NCI-H1436 treated with DMSO at 0.1 percent for 48 hours (cell line): ENCODE data around the gene LRMDA.

Source experiments
- DNase-seq: peaks from one replicate; lab custom pipeline; 2025; lab: John Stamatoyannopoulos, UW

The LRMDA gene

DNA sequence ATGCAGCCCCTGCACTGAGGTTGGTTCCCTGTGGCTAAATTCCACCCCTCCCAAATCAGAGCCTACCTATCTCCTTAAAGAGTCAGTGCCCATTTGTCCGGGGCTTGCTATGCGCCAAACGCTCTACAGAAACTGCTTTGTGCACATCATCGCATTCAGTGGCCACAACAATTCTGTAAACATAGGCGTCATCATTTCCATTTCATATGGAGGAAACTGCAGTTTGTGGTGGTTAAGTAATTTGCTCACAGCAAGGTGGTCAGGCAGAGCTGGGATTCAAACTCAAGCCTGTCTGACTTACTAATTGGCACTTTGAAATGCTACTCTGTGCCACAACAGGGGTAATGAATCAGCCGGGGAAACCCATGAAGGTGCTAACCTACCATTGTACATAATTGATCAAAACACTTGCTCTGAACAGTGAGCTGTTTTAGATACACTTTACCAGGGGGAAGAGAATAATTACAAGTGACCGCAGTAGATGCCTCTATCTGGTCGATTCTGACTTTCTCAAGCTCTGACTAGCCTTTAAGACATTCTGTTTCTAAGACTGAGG lies 775.5 kb downstream of the LRMDA start:
- no peak for DNase-seq

DNA sequence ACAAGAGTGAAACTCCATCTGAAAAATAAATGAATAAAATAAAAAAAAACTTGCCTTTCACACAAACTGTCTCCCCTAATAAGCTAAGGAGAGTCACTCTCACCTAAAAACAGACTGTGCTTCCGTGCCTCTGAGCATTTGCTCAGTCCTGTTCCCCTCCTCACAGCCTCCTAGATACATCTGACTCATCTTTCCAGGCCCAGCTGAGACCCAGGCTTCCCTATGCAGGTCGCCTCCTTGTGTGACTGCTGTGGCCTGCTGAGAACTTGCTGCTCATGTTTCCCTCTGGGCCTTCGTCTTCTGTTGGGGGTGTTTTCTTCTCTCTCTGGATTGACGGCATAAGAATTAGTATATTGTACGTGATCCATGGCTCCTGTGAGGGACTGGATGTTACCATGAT lies 777.7 kb downstream of the LRMDA start:
- DNase-seq, result no peak

DNA sequence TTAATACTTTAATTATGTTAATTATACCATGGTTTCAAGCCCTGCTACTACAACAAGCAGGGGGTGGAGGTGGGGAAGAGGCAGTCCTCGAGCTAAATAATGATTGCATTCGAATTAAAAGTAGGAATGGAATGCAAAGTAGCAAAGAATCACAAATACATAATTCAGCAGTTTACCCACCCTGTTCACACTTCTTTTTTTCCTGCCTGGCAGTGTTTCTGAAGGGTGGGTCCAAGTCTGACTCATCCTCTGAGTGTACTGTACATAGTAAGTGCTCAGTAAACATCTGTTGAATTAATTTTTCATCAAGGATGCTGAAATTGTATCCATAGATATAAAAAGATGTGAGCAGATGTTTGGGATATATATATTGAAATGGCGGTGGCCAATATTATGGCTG lies 778.8 kb downstream of the LRMDA start:
- DNase-seq, result no peak

DNA sequence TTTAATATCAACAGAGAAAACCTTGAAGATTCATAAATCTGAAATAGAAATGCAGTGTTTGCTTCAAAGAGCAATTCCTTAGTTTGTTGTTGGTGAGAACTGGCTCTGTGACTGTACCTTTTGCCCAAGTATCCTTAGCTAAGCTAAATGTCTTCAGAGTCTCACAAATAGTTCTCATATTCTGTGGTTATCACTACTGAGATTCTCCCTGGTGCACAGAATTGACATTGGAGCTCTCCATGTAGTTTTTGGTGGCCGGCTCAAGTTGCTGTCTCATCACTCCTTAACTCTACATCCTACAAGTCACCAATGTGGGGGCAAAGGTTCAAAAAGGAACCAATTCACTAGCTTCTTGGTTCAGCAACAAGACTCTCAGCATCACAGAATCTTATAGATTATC lies 780.3 kb downstream of the LRMDA start:
- DNase-seq, result no peak

DNA sequence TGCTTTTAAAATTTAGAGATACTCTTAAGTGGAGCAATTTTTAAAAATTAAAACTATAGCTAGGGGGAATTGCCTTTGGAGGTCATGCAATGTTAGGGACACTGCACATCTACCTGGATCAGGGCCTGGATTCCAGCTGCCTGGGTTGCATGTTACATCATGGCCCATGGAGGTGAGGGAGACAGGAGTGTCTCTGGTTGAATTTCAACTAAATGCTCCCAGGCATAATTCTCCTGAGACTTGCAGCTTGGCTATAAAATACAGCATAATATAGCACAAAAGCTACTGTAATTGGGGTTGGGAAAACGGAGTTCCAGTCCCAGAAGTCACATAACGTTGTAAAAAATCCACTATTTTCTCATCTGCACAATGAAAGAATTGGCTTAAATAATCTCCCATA lies 782.5 kb downstream of the LRMDA start:
- DNase-seq, result no peak

DNA sequence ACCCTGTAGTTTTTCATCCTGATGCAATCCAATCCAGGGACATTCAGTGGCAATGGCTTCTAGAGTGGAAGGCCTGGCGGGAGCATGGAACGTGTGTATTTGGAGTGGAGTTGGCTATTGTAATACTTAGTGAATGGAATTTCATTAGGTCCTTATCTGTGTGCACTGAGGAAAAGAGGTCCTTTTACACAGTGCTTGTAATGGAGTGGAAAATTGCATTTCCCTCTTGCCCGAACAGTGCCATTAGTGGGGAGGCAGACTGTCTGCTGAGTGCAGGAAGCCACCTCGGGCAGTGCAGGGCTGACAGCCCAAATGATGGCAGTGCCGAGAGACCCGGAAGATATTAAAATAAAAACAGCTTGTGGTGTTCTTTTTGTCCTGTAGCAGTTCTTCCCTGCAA lies 786.6 kb downstream of the LRMDA start:
- DNase-seq, result peak; percentile 8

DNA sequence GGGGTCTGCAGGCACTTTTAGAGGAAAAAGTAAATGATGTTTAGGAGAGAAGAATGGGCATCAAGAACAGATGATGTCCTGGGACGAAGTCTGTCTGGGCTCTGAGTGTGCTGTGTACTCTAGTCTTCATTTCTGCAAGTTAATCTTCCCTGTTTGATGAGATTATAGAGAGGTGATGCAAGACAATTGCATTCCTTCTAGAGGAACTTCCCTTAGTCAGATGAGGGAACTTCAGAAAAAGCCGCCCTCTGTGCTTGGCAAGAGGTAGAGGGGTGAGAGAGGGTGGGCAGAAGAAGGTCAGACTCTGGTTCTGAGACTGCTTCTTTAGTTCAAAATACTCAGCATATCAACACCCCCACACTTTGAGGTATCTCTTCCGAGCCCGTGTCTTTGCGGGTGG lies 797.9 kb downstream of the LRMDA start:
- DNase-seq, result no peak

DNA sequence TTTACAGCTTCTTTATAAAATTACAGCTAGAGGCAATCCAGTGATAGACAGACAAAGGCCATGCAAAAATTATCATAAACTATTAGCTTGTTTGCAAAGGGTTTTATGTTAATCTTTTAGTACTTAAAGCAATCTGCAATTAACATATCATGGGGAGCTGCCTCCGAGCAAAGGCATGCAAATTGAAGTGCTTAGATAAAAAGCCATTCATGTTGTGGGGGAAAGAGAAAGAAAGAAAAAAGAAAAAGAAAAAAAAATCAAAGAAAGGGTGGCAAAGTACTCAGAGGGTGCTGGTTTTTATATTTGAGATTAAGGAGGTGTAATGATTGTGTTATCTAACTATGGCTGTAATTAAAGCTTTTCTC lies 799.5 kb downstream of the LRMDA start:
- no peak for DNase-seq

DNA sequence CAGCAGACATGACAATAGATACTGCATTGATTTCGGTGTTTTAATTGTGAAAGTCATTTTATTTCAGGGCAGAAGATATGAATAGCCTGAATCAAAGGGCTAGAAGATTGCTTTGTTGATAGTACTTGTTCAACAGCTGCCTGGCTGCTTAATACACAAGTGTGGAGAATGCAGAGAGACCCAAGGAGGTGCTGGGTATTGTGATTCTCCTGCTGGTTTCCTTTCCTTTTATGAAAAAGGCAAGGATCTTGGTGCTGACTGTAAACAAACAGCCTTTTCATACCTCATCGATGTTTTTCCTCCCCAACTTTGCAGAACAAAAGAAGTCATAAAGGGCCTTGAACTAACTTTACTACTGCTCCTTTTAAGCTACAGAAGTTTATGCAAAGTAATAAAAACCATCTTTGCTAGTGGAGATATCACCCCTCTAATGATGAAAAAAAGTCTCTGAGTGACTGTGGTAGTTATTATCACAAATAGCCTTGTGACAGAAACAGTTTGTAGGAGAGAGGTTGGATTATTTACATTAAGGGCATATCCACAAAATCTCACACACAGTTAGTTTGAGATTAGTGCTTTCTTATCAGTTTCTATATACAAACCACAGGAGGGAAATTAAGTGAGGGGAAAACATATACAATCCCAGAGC lies 800.0 kb downstream of the LRMDA start:
- no peak for DNase-seq

DNA sequence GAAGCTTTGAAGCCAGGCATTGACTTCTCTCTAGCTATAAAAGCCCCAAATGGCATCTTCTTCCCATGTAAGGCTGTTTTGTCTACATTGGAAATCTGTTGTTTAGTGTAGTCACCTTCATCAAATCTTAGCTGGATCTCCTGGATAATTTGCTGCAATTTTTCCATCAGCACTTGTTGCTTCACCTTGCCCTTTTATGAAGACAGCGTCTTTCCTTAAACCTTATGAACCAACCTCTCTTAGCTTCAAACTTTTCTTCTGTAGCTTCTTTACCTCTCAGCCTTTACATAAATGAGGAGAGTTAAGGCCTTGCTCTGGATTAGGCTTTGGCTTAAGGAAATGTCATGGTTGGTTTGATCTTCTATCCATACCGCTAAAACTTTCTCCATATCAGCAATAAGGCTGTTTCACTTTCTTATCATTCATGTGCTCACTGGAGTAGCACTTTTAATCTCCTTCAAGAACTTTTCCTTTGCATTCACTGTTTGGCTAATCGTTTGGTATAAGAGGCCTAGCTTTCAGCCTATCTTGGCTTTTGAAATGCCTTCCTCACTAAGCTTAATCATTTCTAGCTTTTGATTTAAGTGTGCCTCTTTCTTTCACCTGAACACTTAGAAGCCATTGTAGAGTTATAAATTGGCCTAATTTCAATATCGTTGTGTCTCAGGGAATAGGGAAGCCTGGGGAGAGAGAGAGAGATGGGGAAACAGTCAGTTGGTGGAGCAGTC lies 803.2 kb downstream of the LRMDA start:
- no peak for DNase-seq

DNA sequence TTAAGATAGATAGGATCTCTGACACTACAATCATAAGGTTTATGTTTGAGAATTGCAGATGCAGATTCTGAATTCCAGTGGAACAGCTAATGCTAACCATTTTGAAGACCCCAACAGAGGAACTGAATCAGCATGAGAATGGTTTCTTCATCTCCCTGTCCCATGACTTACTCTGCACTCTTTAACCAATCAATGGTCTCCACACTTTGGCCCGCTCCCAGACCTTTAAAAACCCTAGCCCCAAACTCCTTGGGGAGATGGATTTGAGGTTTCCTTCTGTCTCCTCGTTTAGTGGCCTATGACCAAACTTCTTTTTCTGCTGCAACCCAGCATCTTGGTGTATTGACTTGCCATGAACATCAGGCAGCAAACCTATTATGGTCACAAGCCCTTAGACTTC lies 804.9 kb downstream of the LRMDA start:
- DNase-seq, result no peak

DNA sequence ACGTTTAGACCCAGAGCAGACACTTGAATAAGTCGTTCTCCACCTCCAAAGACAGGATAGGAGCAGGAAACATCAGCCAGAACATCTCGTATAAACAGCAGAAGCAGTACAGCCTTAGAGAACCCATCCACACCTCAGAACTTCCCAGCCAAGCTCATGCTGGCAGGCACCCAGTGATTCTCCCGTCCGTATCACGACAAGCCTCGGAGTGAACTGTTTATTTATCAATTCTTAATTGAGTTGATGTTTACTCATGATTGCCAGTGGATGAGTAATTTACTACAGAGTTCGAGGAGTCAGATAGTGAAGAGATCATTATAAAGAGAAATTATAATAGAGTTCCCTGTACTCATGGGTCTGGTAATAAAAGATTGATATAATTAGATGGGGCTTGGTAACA lies 811.5 kb downstream of the LRMDA start:
- no peak for DNase-seq

DNA sequence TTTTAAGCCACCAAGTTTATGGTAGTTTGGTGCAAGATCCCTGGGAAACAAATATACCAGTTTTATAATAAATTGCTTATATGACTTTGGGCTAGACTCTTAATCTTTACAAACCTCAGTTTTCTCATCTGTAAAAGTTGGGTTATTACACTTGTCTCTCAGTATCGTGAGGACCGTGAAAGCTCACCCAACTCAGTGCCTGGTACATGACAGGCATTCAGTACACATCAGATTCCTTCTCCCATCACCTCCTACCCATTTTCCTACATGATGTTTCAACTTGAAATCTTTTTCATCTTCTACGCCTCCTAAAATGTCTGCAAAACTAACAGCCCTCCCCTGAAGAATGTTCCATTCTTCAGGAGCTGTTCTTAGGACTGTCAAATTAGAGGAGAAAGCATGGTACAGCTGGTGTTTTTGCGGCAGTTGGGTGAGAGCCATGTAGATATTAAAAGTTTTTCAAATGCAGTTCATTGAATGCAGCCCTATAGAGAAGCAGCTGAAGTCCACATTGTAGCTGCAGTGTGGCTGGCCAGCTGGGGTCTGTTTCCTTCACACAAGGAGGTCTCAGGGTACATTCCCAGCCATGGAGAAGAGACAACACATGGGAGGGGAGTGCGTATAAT lies 812.8 kb downstream of the LRMDA start:
- no peak for DNase-seq

DNA sequence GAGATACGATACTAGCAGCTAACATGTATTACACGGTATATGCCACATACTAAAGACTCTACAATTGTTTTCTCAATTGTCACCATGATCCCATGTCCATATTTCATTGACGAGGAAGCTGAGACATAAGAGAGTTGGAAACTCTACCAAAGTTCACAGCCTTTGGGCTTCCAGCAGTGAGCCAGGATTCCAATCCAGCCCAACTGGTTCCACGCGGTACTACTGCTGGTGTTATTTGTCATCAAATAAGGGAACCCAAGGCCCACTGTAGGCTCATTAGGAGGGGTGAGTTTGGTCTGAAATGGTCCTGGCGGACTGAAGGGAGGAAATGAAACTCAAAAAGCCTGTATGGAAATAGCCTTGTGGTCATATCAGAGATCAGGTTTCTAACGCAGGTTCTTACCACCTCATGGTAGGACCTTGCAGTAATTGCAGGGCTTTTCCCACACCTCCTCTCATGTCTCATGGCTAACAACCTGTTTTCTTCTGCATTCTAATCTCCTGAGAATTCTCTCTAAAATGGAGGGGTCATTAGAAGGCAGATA lies 814.6 kb downstream of the LRMDA start:
- no peak for DNase-seq

DNA sequence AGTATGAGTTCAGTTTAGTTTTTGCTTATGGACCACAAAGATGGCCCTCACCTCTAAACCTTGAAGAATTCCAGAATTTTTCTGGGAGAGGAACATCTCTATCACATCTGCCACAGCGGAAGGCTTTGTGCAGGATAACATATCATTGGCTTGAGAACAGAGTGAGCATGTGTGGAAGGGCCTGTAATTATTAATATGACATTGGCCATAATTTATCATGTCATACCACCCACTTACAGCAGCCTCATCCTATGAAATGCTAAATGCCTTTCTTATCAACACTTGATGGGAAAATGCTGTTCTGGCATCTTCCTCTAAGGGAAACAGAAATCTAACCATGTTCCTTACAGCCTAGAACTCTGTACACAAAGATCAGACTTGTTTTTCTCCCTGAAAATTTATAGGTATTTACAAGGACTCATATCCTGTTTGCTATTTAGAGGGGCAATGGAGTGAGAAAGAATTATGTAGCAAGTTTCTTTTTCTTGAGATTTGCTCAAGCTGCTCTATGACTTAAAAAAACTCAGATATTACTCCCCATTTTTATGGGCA lies 817.3 kb downstream of the LRMDA start:
- no peak for DNase-seq

DNA sequence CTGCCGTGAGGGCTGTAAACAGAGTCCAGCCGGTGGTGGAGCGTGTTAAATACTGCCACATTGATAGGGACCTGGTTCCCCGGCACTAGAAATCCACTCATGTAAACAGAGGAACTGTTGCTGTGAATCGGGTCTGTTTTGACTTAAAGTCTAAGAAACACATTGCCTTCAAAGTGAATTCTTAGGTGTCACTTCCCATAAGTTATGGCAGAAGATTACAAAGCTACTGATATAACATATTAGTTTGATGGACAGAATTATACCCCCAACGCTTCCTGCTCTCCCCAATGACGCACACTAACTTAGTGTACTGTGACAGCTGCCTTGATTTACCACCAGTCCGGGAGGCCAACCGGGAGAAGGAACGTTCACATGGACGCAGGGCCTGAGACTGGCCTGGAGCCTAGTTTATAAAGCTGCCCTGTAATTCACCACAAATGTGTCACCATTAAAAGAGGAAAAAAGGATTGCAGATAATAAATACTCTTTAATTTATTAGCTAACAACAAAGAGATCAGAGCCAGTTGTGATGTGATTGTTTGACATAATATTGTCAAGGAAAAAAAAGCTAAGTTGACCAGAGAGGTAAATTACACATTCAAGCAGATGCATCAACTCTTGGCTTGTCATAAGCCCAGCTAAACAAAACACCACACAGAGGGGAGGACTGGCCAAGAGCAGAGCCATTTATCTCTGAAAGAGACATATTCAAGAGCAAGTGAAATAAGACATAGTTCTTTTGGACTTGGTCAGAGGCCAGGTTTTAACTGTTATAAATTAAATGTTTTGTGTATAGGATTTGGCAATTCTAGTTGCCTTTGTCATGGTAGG lies 820.6 kb downstream of the LRMDA start:
- DNase-seq, result no peak

DNA sequence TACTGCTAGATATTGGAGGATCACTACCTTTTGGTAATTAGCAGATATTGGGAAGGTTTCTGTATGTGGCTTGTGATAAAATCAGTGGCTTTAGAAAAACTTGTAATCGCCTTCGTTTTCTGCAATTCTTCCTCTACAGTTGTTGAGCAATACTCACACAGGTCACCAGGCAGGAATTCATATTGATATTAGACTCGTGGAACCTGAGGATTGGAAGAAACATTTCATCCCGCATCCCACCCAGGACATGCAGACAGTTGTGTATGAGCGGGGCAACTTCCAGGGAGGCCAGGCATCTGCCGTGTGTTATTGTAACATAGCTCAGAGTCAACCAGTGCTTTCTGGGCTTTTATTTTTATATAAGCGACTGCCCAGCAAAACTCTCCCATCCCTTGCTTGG lies 821.3 kb downstream of the LRMDA start:
- DNase-seq, result no peak

DNA sequence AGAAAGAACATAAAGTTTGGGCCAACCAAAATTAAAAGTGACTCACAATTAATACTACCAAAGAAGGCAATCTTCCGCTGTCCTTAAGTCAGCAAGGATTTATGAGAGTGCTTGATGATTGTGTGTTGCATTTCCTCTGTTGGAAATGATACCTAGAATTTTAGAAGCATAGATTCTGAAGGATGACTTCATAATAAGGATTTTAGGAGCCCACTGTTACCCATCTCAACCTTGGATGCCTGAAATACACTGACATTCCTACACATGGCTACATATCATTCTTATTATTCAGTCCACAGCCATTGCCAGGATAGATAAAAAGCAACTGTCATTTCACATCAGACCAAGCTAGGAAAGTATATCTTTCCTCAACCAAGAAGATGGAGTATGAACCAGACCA lies 823.8 kb downstream of the LRMDA start:
- DNase-seq, result no peak

DNA sequence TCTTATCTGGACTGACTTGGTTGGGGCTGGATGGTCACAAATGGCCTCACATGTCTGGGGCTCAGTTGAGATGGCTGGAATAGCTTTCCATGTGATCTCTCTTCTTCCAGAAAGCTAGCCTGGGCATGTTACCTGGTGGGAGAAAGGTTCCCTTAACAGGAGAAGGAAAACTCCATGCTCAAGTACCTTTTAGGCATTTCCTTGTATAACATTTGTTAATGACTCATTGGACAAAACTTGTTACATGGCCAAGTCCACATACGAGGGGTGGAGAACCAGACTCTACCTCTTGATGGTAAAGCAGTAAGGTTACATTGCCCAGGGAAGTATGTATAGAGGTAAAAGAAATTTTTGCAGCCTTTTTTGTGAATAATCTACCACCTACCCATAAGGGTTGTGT lies 826.4 kb downstream of the LRMDA start:
- DNase-seq, result no peak

DNA sequence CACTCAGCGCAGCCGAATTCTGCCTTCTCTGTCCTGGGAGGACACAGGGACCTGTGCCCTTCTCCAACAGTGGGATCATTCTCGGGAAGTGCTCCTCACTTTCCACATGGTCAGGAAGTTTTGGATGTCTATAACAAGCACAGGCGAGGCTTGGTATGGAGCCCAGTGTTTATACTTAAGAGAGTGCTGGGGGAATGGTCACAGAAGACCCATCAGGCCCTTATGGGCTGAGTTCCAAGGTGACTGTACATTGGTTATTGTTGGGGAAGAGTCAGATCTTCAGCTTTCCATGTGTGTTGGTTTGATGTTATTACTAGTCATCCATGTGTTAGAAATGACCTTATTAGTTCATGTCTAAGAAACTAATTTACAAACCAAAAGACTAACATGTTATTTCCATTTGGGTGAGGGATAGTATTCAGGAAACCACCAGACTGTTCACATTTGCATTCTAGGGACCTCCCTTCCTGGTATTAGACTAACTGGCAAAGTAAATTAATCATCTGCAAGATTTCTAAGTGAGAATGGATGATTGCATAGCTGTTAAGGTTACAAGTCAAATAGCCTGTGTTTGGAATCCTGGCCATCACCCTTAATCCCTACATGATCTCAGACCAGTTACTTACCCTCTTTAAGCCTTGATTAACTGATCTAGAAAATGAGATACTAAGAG lies 834.2 kb downstream of the LRMDA start:
- no peak for DNase-seq

DNA sequence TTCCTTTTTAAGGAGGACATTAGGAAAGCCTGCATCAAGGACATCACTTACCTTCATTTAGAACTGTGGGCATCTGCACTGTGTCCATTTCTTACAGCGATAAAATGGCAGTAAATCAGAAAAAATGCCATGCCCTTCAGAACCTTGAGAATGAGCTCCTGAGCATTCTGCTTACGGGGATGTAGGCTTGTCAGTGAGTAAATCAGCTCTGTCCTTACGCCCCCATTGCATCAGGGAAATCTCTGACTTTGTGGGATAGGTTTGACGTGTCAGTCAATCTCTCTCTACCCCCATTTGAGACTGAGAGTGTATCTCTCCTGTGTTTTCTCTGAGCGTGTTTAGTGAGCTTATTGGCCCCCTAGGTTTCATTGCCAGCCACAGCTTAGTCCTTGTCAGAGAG lies 837.1 kb downstream of the LRMDA start:
- no peak for DNase-seq
